Transverse colon (tissue), 4 donors: Measurements from ENCODE around the gene TNKS2.

Experiments used
- POLR2AphosphoS5 ChIP-seq, 3 donors: sonication (generic); formaldehyde crosslinking; IDR thresholded peaks; one replicate each; pipeline ENCODE4 v1.6.1; 2016; ENCODE audit warnings: antibody characterized with exemption in 3 of 3
- TF ChIP-seq, protein P1 (sequence below), 5 experiments: fragments of 200-600 bp in 3 of 5; fragments of 450-650 bp in 2 of 5; sonication (generic) in 3 of 5; IDR thresholded peaks; 1 replicate in 2 of 5; 2 replicates in 3 of 5; pipeline ENCODE4 v1.5.1; 2016 to 2017; ENCODE audit warnings: antibody characterized with exemption in 5 of 5, inconsistent platforms in 3 of 5, mild to moderate bottlenecking in 2 of 5, moderate library complexity in 1 of 5

DNA sequence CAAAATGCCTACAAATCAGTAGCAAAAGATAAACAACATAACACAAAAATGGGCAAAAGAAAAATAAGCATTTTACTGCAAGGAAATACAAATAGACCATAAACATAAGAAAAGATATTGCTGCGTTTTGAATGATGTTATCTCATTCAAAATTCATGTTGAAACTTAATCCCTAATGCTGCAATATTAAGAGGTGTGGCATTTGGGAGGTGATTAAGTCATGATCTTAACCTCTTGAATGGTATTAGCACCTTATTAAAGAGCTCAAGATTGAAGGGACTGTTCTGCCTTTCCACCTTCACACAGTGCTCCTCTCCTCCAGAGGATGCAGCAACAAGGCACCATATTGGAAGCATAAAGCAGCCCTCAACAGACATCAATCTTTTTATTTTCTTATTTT is 12.4 kb upstream of the TNKS2 start:
- no peak for TF ChIP-seq POLR2AphosphoS5 (IDR thresholded peaks at IDR 0.05)
- TF ChIP-seq, protein P1, sequence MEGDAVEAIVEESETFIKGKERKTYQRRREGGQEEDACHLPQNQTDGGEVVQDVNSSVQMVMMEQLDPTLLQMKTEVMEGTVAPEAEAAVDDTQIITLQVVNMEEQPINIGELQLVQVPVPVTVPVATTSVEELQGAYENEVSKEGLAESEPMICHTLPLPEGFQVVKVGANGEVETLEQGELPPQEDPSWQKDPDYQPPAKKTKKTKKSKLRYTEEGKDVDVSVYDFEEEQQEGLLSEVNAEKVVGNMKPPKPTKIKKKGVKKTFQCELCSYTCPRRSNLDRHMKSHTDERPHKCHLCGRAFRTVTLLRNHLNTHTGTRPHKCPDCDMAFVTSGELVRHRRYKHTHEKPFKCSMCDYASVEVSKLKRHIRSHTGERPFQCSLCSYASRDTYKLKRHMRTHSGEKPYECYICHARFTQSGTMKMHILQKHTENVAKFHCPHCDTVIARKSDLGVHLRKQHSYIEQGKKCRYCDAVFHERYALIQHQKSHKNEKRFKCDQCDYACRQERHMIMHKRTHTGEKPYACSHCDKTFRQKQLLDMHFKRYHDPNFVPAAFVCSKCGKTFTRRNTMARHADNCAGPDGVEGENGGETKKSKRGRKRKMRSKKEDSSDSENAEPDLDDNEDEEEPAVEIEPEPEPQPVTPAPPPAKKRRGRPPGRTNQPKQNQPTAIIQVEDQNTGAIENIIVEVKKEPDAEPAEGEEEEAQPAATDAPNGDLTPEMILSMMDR (IDR thresholded peaks at IDR 0.05) = no peak
